CD4-positive, alpha-beta memory T cell (primary cell): Measurements from ENCODE around the gene H3-3A. TPM values are rescaled to one million over a fixed set of nuclear protein-coding genes. Genes with fewer than 3 reads are reported as not detected.

ENCODE experiments used
- CTCF ChIA-PET: fragments of 350-600 bp; sonication (Branson Sonifier 250); formaldehyde crosslinking; loops from one replicate; lab custom pipeline; 2021; ENCODE audit warnings: inconsistent platforms; ENCODE audit not compliant: partially characterized antibody; lab: Charles Lee
- POLR2A ChIA-PET: fragments of 350-600 bp; sonication (Branson Sonifier 250); formaldehyde crosslinking; loops from one replicate; lab custom pipeline; 2021; ENCODE audit not compliant: partially characterized antibody; lab: Charles Lee
- DNase-seq, 5 donors: peaks; one replicate each; pipeline versions ENCODE4 v3.0.0 to v3.0.0-alpha.2; 2020 to 2022; ENCODE audit warnings: mixed read lengths in 1 of 5
- H3K27ac ChIP-seq: one replicate; pipeline ENCODE4 v1.7.0; 2013; ENCODE audit warnings: low read depth, low read length
- H3K27me3 ChIP-seq: 2 replicates; pipeline ENCODE4 v1.7.0; 2013; ENCODE audit warnings: mild to moderate bottlenecking, low read length, moderate library complexity; ENCODE audit not compliant: insufficient read depth
- H3K36me3 ChIP-seq: 2 replicates; pipeline ENCODE4 v1.7.0; 2013; ENCODE audit warnings: mild to moderate bottlenecking, low read length, moderate library complexity; ENCODE audit not compliant: insufficient read depth
- H3K4me1 ChIP-seq: 2 replicates; pipeline ENCODE4 v1.7.0; 2013; ENCODE audit warnings: mild to moderate bottlenecking, low read length, moderate library complexity; ENCODE audit not compliant: insufficient read depth
- H3K4me3 ChIP-seq, 2 donors: one replicate each; pipeline ENCODE4 v1.7.0; 2013; ENCODE audit warnings: low read length in 2 of 2, mild to moderate bottlenecking in 1 of 2
- H3K9me3 ChIP-seq, 2 donors: one replicate each; pipeline ENCODE4 v1.7.0; 2013; ENCODE audit warnings: low read length in 2 of 2, control low read depth in 1 of 2; ENCODE audit not compliant: control insufficient read depth in 1 of 2
- H3K27ac Mint-ChIP-seq, 7 donors: one replicate each; pipeline ENCODE4 v1.8.0; 2020 to 2021; ENCODE audit warnings: mixed read lengths in 7 of 7, mild to moderate bottlenecking in 6 of 7, inconsistent platforms in 3 of 7, moderate library complexity in 3 of 7
- H3K27me3 Mint-ChIP-seq, 2 donors: one replicate each; pipeline ENCODE4 v1.8.0; 2020 to 2021; ENCODE audit warnings: mixed read lengths in 2 of 2
- H3K36me3 Mint-ChIP-seq, 2 donors: one replicate each; pipeline ENCODE4 v1.8.0; 2020 to 2021; ENCODE audit warnings: mixed read lengths in 2 of 2, inconsistent platforms in 1 of 2, mild to moderate bottlenecking in 1 of 2
- H3K4me1 Mint-ChIP-seq, 4 donors: one replicate each; pipeline ENCODE4 v1.8.0; 2020 to 2021; ENCODE audit warnings: mixed read lengths in 4 of 4, mild to moderate bottlenecking in 1 of 4
- H3K4me3 Mint-ChIP-seq, 8 donors: one replicate each; pipeline ENCODE4 v1.8.0; 2020 to 2021; ENCODE audit warnings: mixed read lengths in 8 of 8, mild to moderate bottlenecking in 7 of 8, moderate library complexity in 6 of 8, inconsistent platforms in 3 of 8
- H3K9me3 Mint-ChIP-seq, 8 donors: one replicate each; pipeline ENCODE4 v1.8.0; 2020 to 2021; ENCODE audit warnings: mixed read lengths in 8 of 8, mild to moderate bottlenecking in 5 of 8, inconsistent platforms in 3 of 8, moderate library complexity in 1 of 8
- intact Hi-C: fragments of 100-400 bp; cut with micrococcal nuclease; formaldehyde crosslinking; loops from one replicate; pipeline ENCODE4 v1.15.1; 2023
- polyA plus RNA-seq, 2 donors: library from polyadenylated mRNA; unstranded; fragments of 300-500 nt; fragmentation: Illumina TruSeq; gene quantifications; one replicate each; pipeline ENCODE4 v1.2.3, GENCODE V29; 2021
- total RNA-seq, 2 experiments: library from RNA; stranded (reverse); gene quantifications; one replicate each; pipeline ENCODE4 v1.2.3, GENCODE V29; 2021

The H3-3A gene
- total and polyA plus RNA-seq, 4 experiments from 2014 or later = 391 to 695 (median 518) TPM

- Mint-ChIP-seq H3K9me3 (no peaks in the 10 kb centered on the region), H3K4me3 (no peak overlapping the region), H3K4me1 (peaks cover 0 to 4% (median 2%) of the 10 kb centered on the region in 4 donors), H3K27me3 (peaks cover 0 to 2% of the 10 kb centered on the region in 2 donors), H3K36me3 (no peaks in the 10 kb centered on the region), H3K27ac (no peak overlapping the region)
- no peaks in the 10 kb centered on the region for H3K27me3 ChIP-seq
- no peak overlapping the region for H3K4me3 ChIP-seq
- no peak overlapping the region for H3K27ac ChIP-seq
- no peak for DNase-seq
- no peaks in the 10 kb centered on the region for H3K36me3 ChIP-seq
- no peaks in the 10 kb centered on the region for H3K9me3 ChIP-seq
- CTCF ChIA-PET = no interaction called here
- no peaks in the 10 kb centered on the region for H3K4me1 ChIP-seq
- POLR2A ChIA-PET = no interaction called here
- intact Hi-C loops = no loop called here
Observed at GRCh38 chr1:226038661-226039060, 23.9 kb upstream of the H3-3A start.

DNA sequence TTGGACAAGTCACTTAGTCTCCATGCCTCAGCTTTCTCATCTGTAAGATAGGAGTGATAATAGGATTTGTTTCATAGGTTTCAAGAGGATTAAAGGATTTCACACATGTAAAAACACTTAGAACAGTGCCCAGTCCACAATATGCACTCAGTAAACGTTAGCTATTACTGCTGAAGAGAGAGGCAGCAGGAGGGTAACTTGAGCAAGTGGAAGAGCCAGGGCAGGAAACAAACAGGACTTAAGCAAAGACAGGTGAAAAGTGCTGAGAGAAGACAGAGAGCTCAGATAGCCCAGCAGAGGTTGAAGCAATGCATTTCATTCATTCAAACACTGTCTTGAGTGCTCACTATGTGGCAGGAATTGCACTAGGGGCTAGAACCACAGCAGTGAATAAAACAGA, 21.1 kb upstream of the H3-3A start:
- H3K9me3 Mint-ChIP-seq = peaks cover 0 to 2% (median 0%) of the 10 kb centered on the region in 8 donors
- H3K4me1 Mint-ChIP-seq = peaks cover 0 to 9% (median 4%) of the 10 kb centered on the region in 4 donors
- ChIA-PET POLR2A (no interaction called here), CTCF (no interaction called here)
- peaks cover 0 to 2% of the 10 kb centered on the region in 2 donors for H3K27me3 Mint-ChIP-seq
- intact Hi-C loops = no loop called here
- no peak for DNase-seq
- no peak overlapping the region for H3K4me3 Mint-ChIP-seq
- Histone ChIP-seq H3K36me3 (no peaks in the 10 kb centered on the region), H3K27me3 (no peaks in the 10 kb centered on the region), H3K4me1 (no peaks in the 10 kb centered on the region), H3K9me3 (no peaks in the 10 kb centered on the region), H3K4me3 (no peak overlapping the region), H3K27ac (no peak overlapping the region)
- H3K36me3 Mint-ChIP-seq = no peaks in the 10 kb centered on the region
- no peak overlapping the region for H3K27ac Mint-ChIP-seq

GRCh38 chr1:226044514-226045101, 17.9 kb upstream of the H3-3A start:
- Histone ChIP-seq H3K36me3 (no peaks in the 10 kb centered on the region), H3K4me3 (no peak overlapping the region), H3K27me3 (no peaks in the 10 kb centered on the region), H3K4me1 (no peaks in the 10 kb centered on the region), H3K9me3 (no peaks in the 10 kb centered on the region), H3K27ac (no peak overlapping the region)
- Mint-ChIP-seq H3K9me3 (peaks cover 0 to 2% (median 0%) of the 10 kb centered on the region in 8 donors), H3K27ac (no peak overlapping the region), H3K36me3 (no peaks in the 10 kb centered on the region), H3K27me3 (peaks cover 0 to 2% of the 10 kb centered on the region in 2 donors), H3K4me3 (no peak overlapping the region), H3K4me1 (peaks cover 0 to 9% (median 4%) of the 10 kb centered on the region in 4 donors)
- POLR2A ChIA-PET = interaction anchor here (1.7 kb wide), 1 partner anchor 17 kb away, joined by 6 read pairs; the partner anchor contains the start of gene H3-3A
- intact Hi-C loops = no loop called here
- CTCF ChIA-PET = no interaction called here
- DNase-seq = no peak

GRCh38 chr1:226046240-226046639, 16.3 kb upstream of the H3-3A start:
- Histone ChIP-seq H3K9me3 (no peaks in the 10 kb centered on the region), H3K4me3 (no peak overlapping the region), H3K36me3 (no peaks in the 10 kb centered on the region), H3K27ac (no peak overlapping the region), H3K4me1 (no peaks in the 10 kb centered on the region), H3K27me3 (no peaks in the 10 kb centered on the region)
- peaks cover 0 to 2% (median 0%) of the 10 kb centered on the region in 8 donors for H3K9me3 Mint-ChIP-seq
- intact Hi-C loops = no loop called here
- H3K4me3 Mint-ChIP-seq = no peak overlapping the region
- H3K27me3 Mint-ChIP-seq = no peaks in the 10 kb centered on the region
- no peak overlapping the region for H3K27ac Mint-ChIP-seq
- DNase-seq = no peak
- peaks cover 0 to 9% (median 4%) of the 10 kb centered on the region in 4 donors for H3K4me1 Mint-ChIP-seq
- ChIA-PET POLR2A (no interaction called here), CTCF (no interaction called here)
- peaks cover 0 to under 1% of the 10 kb centered on the region in 2 donors for H3K36me3 Mint-ChIP-seq

DNA sequence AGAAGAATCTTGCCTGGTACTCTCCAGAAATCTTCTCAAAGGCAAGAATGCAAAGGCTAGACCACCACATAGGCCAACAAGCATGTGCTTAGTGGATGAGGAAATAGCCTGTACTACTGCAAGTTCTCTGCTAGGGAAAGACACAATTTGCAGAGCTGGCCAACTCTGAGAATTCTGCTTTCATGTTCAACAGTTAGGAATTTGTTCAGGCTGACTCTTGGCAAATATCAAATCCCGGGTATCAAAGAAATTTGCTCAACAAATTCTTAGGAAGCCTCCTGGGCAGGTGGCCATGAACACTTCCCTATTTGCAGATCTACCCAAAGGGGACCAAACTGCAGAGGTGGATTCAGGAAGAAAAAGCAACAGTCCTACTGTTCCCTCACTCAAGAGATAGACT, 15.0 kb upstream of the H3-3A start:
- Histone ChIP-seq H3K36me3 (no peaks in the 10 kb centered on the region), H3K27ac (no peak overlapping the region), H3K27me3 (no peaks in the 10 kb centered on the region), H3K4me3 (no peak overlapping the region), H3K9me3 (no peaks in the 10 kb centered on the region), H3K4me1 (no peaks in the 10 kb centered on the region)
- H3K27me3 Mint-ChIP-seq = no peaks in the 10 kb centered on the region
- POLR2A ChIA-PET = interaction anchor here (1.1 kb wide), 1 partner anchor 48 kb away, joined by 5 read pairs; the partner anchor contains the start of gene SDE2
- H3K4me1 Mint-ChIP-seq = peaks cover 0 to 9% (median 2%) of the 10 kb centered on the region in 4 donors
- intact Hi-C loops = no loop called here
- no peak overlapping the region for H3K4me3 Mint-ChIP-seq
- CTCF ChIA-PET = no interaction called here
- H3K36me3 Mint-ChIP-seq = peaks cover 0 to 6% of the 10 kb centered on the region in 2 donors
- peaks cover 0 to 2% (median 0%) of the 10 kb centered on the region in 8 donors for H3K9me3 Mint-ChIP-seq
- peak overlapping the region in 1 of 7 donors; percentile 12 for H3K27ac Mint-ChIP-seq
- DNase-seq = no peak

DNA sequence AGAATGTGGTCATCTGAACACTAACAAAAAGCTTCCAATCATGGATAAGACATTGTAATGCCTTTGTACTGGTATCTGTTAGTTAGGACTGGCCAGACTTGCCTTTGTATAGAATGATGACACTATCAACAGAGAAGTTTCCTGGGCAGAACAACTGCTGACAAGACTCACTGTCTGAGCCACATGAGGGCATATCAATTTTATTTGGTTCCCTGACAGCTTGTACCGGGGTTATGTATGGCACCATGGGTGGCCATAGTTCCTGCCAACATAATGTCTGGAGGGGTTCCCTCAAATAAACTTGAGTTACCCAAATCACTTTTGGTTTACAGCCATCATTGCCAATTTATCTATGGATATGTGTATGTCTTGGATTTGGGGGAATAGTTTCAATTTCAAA, 13.6 kb upstream of the H3-3A start:
- ChIA-PET POLR2A (no interaction called here), CTCF (no interaction called here)
- Mint-ChIP-seq H3K4me3 (no peak overlapping the region), H3K36me3 (peaks cover 0 to 7% of the 10 kb centered on the region in 2 donors), H3K27me3 (no peaks in the 10 kb centered on the region), H3K27ac (no peak overlapping the region), H3K9me3 (peaks cover 0 to 1% (median 0%) of the 10 kb centered on the region in 8 donors), H3K4me1 (peaks cover 0 to 3% (median 1%) of the 10 kb centered on the region in 4 donors)
- Histone ChIP-seq H3K27me3 (no peaks in the 10 kb centered on the region), H3K36me3 (no peaks in the 10 kb centered on the region), H3K9me3 (no peaks in the 10 kb centered on the region), H3K4me3 (no peak overlapping the region), H3K4me1 (no peaks in the 10 kb centered on the region), H3K27ac (no peak overlapping the region)
- DNase-seq = no peak
- intact Hi-C loops = no loop called here

GRCh38 chr1:226050133-226050532, 12.4 kb upstream of the H3-3A start:
- Histone ChIP-seq H3K9me3 (no peaks in the 10 kb centered on the region), H3K36me3 (no peaks in the 10 kb centered on the region), H3K27me3 (no peaks in the 10 kb centered on the region), H3K27ac (no peak overlapping the region), H3K4me3 (no peak overlapping the region), H3K4me1 (no peaks in the 10 kb centered on the region)
- POLR2A ChIA-PET = interaction anchor here (1.6 to 1.8 kb wide), 2 partner anchors 12 to 50 kb away, joined by 9 to 11 read pairs; partner anchors contain the start of genes H3-3A and SDE2
- H3K4me3 Mint-ChIP-seq = no peak overlapping the region
- H3K27ac Mint-ChIP-seq = no peak overlapping the region
- DNase-seq = no peak
- H3K27me3 Mint-ChIP-seq = no peaks in the 10 kb centered on the region
- peaks cover 0 to 1% (median 0%) of the 10 kb centered on the region in 4 donors for H3K4me1 Mint-ChIP-seq
- H3K9me3 Mint-ChIP-seq = no peaks in the 10 kb centered on the region
- CTCF ChIA-PET = interaction anchor here (1.0 kb wide), 1 partner anchor 15 kb away, joined by 5 read pairs; no protein-coding TSS in a partner anchor
- H3K36me3 Mint-ChIP-seq = peaks cover 7 to 11% of the 10 kb centered on the region in 2 donors
- intact Hi-C loops = no loop called here
